AG08395 (cell line): Measurements from ENCODE around the gene MICAL3.
"Not testable (repeated sequence)": the region's sequence is repeated elsewhere in the genome, so short reads cannot be mapped to it uniquely, and the experiment has no call there.

Source experiments
- DNase-seq: peaks from one replicate; pipeline ENCODE4 v3.0.0; 2012; ENCODE audit warnings: mixed read lengths, low spot score

MICAL3 gene

GRCh38 chr22:18031695-18032454 is 7.5 kb upstream of the MICAL3 start:
- DNase-seq, result peak; percentile 88

DNA sequence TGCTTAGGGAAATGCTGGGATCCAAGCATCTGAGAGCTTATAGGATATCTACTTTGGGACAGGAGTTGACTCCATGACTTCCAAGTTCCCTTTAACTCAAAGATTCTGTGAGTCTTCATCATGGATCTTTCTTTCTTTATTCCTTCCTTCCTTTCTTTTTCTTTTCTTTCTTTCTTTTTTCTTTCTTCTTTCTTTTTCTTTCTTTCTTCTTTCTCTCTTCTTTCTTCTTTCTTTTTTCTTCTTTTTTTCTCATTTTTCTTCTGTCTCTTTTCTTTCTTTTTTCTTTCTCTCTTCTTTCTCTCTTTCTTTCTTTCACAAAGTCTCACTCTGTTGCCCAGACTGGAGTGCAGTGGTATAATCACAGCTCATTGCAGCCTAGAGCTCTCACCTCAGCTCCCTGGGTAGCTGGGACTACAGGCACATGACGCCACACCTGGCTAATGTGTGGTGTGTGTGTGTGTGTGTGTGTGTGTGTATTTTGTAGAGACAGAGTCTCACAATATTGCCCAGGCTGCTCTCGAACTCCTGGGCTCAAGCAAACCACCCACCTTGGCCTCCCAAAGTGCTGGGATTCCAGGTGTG is 5.4 kb upstream of the MICAL3 start:
- DNase-seq, result no peak

GRCh38 chr22:18028817-18029527 is 4.6 kb upstream of the MICAL3 start:
- no peak for DNase-seq

DNA sequence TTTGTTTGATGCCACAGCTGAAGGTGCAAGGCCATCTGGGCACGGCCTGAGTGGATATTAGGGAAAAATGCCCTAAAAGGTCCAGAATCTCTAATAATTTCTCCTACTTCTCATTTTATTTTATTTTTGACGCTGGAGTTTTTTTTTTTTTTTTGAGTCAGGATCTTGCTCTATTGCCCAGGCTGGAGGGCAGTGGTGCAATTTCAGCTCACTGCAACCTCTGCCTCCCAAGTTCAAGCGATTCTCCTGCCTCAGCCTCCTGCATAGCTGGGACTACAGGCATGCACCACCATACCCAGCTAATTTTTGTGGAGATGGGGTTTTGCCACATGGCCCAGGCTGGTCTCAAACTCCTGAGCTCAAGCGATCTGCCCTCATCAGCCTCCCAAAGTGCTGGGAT is 1.5 kb upstream of the MICAL3 start:
- DNase-seq, result not testable (repeated sequence)

- no peak for DNase-seq
These were observed 777 bp upstream of the MICAL3 start for GRCh38 chr22:18024956-18025720.

- peak; percentile 95 for DNase-seq
These were observed 669 bp downstream of the MICAL3 start for GRCh38 chr22:18023509-18024275.

GRCh38 chr22:18022876-18023275 is 1.5 kb downstream of the MICAL3 start:
- DNase-seq, result no peak

DNA sequence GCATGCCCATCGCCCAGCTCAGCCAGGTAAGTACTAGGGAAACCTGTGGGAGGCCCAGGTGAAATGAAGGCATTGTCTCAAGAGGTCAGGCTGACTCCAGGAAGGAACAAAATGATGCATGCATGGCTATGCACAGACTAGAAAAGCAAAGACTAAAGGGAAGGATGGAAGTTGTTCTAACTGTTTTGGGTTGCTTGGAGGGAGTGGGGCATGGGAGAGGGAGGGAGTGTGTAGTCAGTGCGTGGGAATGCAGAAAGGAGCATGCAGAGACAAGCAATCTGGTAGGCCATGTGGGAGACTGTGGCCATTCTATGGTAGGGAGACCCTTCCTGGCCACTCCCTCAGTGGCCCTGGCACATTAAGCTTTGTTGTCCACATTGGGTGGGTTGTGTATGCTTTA is 2.9 kb downstream of the MICAL3 start:
- DNase-seq, result no peak

GRCh38 chr22:18020743-18021142 is 3.6 kb downstream of the MICAL3 start:
- not testable (repeated sequence) for DNase-seq

GRCh38 chr22:18013947-18014346 is 10.4 kb downstream of the MICAL3 start:
- DNase-seq, result no peak

DNA sequence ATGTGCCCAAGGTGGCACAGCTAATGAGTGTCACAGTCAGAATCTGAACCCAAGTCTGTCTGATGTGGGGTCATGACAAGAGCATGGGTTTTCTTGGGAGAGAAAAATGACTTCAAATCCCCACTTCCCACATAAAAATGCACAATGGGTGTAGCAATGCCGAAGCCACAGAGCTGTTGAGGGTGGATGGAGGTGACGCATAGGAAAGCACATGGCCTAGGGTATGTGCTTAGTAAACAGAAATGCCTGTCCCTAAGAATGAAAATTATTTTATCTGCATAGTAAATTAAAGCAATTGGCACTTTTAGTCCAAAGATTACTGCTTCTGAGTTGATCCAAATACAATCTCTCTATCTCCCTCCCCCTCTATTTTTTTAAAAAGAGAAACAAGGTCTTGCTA is 10.9 kb downstream of the MICAL3 start:
- DNase-seq, result no peak

DNA sequence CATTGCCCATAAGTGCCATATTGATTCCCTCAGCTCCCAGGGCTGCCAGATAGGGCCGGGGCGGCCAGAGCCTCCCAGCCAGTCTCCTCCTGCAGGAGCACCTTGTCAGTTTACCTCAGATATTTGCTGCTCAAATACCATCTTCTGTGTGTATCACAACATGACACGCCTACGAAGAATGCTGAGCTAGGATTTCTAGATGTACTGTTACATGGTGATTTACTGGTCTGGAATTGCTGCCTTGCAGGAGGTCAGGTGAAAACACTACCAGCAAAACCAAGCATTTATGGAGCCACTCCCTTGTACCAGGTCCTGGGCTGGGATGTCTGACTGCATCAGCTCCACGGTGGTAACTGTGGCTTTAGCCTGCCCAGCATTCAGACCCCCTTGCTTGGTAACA is 11.8 kb downstream of the MICAL3 start:
- no peak for DNase-seq

- DNase-seq, result no peak
These were observed 14.1 kb downstream of the MICAL3 start for GRCh38 chr22:18010266-18010665.

- DNase-seq, result no peak
These were observed 16.2 kb downstream of the MICAL3 start for GRCh38 chr22:18008136-18008535.

GRCh38 chr22:18005201-18005926 is 19.0 kb downstream of the MICAL3 start:
- DNase-seq, result no peak

- not testable (repeated sequence) for DNase-seq
These were observed 22.5 kb downstream of the MICAL3 start for GRCh38 chr22:18001894-18002315.

DNA sequence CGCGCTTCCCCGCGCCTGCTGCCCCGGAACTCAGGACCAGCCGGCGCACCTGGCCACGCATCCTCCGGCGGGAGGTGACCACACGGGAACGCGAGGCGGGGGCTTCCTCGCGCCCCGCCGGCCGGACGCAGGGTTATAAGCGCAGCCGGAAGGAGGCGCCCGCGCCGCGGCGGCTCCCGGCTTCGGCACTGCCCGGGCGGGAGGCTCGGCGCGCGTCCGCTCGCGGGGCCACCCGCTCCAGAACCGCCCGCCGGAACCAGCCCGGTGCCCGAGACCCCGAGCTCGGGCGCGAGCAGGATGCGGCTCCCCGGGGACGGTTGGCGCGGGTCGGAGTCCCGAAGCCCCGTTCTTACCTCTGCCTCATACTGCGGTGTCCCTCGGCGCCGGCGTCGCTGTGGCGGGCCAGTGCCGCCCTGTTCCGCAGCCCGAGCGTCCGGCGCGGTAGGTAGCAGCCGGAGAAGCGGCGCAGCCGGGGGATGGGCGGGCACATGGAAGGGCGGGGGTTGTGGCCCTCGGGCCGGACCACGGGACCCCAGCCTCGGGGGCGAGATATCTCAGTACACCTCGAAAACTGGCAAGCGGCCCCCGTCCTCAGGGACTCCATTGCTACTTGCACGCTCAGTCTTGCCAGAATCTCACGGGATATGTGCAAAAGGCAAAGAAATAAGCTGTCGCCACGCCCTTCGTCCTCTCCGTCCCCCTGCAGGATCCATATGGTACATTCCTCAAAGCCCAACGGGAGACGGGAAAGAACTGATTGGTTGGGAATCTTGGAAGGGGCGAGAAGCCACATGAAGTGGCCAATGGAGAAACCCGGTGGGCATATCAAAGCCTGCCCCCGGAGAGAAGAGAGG is 23.1 kb downstream of the MICAL3 start:
- peak; percentile 100 for DNase-seq

DNA sequence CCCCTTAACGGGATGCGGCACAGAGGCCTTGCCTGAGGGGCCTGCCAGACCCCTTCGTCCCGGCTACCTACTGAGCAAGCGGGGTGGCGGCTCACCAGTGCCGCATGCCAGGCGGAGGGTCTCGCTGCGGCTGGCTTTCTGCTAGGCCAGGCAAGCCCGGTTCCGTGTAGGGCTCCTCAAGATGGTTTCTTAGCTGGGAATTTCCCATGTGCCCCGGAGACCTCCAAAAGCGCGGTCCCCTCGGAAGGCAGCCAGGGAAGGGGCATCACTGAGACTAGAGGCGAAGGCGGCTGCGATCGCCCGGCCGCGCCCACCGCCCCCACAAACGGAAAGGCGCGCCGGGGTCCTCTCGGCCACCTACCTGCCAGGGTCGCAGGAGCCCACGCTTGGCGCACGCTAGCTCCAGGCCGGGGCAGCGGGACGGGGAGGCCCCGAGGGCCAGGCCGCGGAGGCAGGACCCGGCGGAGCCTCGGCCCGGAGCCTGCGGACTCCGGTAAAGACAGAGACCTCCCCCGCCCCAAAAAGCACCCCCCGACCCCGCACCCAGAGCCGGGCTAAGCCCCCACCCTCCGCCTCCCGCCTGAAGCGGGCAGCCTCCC is 23.8 kb downstream of the MICAL3 start:
- no peak for DNase-seq

- no peak for DNase-seq
These were observed 24.5 kb downstream of the MICAL3 start for GRCh38 chr22:17999851-18000250.

DNA sequence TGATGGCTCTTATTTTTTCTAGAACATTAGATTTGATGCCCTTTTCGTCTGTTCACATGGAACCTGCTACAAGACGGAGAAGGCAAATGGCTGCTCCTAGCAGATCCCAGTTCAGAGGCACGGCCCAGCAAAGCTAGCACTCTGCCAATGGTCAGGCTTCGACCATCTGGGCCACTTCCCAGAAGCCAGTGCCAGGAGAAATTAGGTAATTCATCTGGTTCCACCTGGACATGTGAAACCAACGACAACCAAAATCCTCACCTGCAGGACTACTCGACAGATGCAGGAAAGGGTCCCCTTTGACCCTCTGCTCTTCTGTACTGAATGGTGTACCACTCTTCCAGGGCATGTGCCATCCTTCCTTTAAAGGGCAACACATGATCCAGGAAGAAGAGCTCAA is 25.4 kb downstream of the MICAL3 start:
- DNase-seq, result no peak
